HG03064 (cell line): ENCODE measurements around the gene OPRM1.
A peak's percentile ranks its signal among the peaks of the same experiment; 100 is the strongest.

Experiments used
- ATAC-seq: cut with Tn5 transposase; IDR thresholded peaks from one replicate; pipeline ENCODE4 v1.9.1; 2021; ENCODE audit warnings: low read depth; ENCODE audit not compliant: unreplicated experiment

Gene OPRM1

DNA sequence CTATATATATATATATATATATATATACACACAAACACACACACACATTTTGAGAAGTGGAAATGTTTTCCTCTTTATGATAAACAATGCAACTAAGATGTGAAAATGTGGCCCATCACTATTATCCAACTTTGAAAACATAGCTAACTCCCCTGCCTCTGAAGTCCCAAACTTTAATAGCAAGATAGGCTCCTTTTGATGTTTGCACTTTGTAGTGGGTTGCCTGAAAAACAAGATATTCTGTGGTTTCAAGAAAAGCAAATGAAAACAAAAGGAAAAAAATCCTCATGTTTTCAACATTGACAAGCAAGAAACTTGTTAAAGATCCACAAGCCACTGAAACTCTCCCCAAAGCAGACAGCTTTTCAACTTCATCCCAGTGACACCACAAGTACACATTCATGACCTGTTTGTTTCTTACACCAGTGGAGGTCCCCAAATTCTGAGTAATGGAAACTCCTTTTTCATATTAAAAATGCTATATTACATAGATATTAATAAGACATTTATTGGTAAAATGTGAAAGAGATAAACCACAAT, 227.6 kb downstream of the OPRM1 start:
- no peak for ATAC-seq

DNA sequence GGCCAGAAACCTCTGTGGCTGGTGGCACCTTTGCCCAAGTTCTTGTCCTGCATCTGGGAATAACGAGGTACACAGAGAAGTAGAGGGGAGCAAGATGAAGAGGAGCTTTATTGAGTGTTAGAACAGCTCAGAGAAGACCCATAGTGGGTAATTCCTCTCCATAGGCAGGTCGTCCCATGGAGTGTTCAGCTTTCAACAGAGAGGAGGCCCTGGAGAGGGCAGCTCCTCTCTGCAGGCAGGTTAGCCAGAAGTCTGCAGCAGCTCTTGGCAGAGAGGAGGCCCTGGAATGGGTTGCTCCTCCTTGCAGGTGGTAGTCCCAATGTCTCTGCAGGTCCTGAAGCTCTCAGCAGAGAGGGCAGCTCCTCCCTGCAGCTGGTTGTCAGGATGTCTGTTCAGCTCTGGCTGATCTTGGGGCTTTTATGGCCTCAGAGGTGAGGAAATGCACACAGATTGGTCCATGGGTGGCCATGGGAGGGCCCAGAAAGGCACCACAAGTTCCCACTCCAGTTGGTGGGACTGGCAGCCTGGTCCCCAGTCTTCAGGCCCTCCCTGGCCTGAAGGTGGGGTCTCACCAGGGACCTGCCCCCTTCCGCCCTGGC, 228.6 kb downstream of the OPRM1 start:
- ATAC-seq = no peak

GRCh38 chr6:154268486-154268885, 229.4 kb downstream of the OPRM1 start:
- ATAC-seq = no peak

- ATAC-seq = no peak
These were observed 235.1 kb downstream of the OPRM1 start for GRCh38 chr6:154274168-154274567.

DNA sequence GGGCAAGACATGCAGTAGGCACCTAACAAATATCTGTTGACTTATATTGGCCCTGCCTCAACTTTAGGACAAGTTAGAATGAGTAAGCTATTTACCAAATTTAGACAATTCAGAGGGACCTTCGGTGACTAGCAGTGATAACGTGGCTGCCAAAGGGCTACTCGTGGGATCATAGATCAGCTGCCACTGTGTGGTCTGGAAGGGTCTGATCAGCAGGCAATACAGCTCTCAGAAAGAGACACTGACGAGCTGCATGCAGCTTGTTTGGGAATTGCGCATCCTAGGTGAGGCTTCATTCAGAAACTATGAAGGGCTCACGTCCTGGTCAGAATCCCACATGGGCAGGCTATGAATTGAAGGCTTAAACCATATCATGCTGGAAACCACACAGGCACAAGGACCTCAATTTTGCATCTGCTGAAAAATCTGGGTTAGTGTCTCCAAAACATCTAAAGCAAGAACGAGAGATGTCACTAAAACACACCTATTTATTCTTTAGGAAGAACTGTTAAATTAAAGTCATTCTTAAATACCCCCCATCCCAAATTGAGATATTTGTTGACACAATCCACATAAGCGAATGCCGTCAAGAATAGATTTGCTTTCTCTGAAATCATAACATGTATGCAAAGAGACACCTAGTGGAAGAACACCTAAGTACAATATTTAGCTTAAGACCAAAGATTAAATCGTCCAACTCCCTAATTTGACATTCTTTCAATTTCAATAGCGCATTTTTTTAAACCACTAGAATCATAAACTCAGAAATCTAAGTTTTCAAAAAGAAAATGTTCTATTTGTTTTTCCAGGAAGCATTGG, 238.0 kb downstream of the OPRM1 start:
- peak; percentile 58 for ATAC-seq

DNA sequence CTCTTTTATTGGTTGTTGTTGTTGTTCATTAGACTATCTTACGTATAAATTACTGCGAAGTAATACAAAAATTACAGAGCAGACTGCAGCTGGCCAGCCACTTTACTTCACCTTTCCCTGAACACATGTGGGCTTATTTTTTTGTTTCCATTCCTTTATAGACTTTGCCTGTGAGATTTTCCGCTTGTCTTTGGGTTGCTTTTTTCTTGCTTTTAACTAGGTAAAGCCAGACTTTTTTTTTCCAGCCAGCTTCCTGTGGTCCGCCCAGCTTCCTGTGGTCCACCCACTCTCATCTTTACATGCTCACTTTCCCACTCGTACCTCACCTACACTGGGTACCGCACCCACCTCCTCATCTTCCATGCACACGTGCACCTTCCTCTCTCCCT, 238.6 kb downstream of the OPRM1 start:
- no peak for ATAC-seq

DNA sequence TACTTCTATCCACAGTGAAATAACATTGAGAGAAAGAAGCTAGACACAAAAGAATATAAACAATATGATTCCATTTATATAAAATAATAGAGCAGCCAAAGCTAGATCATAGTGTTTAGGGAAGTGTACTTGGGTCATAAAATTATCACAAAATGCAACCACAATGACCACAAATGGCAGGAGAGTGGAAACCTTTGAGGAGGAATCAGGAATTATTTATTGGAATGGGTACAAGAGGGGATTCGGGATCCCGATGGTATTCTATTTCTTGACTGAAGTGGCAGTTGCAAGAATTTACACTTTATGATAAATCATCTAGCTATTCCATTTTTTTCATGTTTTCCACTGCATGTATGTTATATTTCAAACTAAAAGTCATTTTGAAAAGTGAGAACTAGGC, 241.5 kb downstream of the OPRM1 start:
- ATAC-seq = no peak

- no peak for ATAC-seq
These were observed 245.3 kb downstream of the OPRM1 start for GRCh38 chr6:154284313-154284853.

GRCh38 chr6:154285826-154286225, 246.8 kb downstream of the OPRM1 start:
- no peak for ATAC-seq

DNA sequence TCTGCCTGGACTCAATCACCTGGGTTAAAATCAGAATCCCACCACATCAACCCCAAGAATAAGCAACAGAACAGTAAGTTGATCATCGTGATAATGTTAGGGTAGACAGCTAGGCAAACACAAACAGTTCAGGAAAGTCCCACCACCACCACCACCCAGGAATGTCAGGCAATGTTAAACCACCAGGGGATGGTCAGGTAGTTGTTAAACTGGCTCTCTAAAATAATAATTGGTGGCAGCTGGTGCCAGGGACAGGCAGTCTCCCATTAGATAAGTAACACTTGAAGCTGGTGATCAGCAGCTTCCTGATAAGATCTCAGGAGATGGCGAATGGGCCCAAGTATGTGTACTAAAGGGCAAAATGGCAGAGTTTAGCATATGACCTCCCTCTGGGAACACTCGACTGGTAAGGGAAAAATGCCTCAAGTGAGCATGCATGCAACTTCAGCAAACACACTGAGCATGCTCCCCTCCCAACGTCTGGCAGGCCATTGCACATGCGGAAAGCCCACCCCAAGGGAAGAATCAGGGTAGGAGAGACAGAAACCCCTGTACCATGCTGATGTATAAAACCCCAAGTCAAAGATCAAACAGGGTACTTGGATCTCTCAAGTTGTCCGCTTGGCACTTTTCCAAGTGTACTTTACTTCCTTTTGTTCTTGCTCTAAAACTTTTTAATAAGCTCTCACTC, 250.9 kb downstream of the OPRM1 start:
- no peak for ATAC-seq

- ATAC-seq = no peak
These were observed 253.0 kb downstream of the OPRM1 start for GRCh38 chr6:154292066-154292465.

- no peak for ATAC-seq
These were observed 253.9 kb downstream of the OPRM1 start for GRCh38 chr6:154292855-154293519.

DNA sequence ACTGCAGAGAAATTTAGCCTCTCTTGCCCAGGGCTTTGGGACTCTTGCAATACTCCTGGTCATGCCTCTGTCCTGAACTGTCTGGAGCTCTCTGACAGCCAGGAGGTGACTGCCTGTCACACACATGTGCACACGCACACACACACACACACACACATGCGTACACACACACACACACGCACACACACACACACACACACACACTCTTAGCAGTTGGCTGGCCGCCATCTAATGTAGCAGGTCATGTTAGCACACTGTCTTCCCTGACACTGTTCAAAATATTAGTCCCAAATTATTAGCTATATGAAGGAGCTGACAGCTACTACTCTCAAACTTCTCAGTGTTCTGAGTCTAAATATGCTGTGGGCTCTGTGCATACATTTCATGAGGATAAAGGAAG, 256.7 kb downstream of the OPRM1 start:
- no peak for ATAC-seq
